Immature natural killer cell (primary cell): Measurements from ENCODE around the gene WDPCP. TPM values are rescaled to one million over a fixed set of nuclear protein-coding genes. Genes with fewer than 3 reads are reported as not detected.
"Not testable (repeated sequence)": the region's sequence is repeated elsewhere in the genome, so short reads cannot be mapped to it uniquely, and the experiment has no call there.

Experiments used
- DNase-seq, 3 donors: peaks; one replicate each; pipeline ENCODE4 v3.0.0; 2022; ENCODE audit warnings: mixed read lengths in 1 of 3
- H3K27ac Mint-ChIP-seq, 6 donors: one replicate each; pipeline ENCODE4 v1.8.0; 2020; ENCODE audit warnings: mixed read lengths in 6 of 6, mild to moderate bottlenecking in 5 of 6, inconsistent platforms in 4 of 6, moderate library complexity in 3 of 6
- H3K27me3 Mint-ChIP-seq, 3 donors: one replicate each; pipeline ENCODE4 v1.8.0; 2020 to 2021; ENCODE audit warnings: low read depth in 3 of 3, mild to moderate bottlenecking in 3 of 3, mixed read lengths in 3 of 3, moderate library complexity in 3 of 3, inconsistent platforms in 1 of 3
- H3K36me3 Mint-ChIP-seq, 3 donors: one replicate each; pipeline ENCODE4 v1.8.0; 2020; ENCODE audit warnings: mixed read lengths in 3 of 3, inconsistent platforms in 2 of 3, mild to moderate bottlenecking in 2 of 3
- H3K4me1 Mint-ChIP-seq, 2 donors: one replicate each; pipeline ENCODE4 v1.8.0; 2020; ENCODE audit warnings: inconsistent platforms in 2 of 2, mild to moderate bottlenecking in 2 of 2, mixed read lengths in 2 of 2, moderate library complexity in 1 of 2
- H3K4me3 Mint-ChIP-seq, 5 donors: one replicate each; pipeline ENCODE4 v1.8.0; 2020; ENCODE audit warnings: mild to moderate bottlenecking in 5 of 5, mixed read lengths in 5 of 5, inconsistent platforms in 3 of 5, moderate library complexity in 3 of 5
- H3K9me3 Mint-ChIP-seq, 6 donors: one replicate each; pipeline ENCODE4 v1.8.0; 2020; ENCODE audit warnings: mild to moderate bottlenecking in 6 of 6, mixed read lengths in 6 of 6, inconsistent platforms in 4 of 6, moderate library complexity in 3 of 6
- polyA plus RNA-seq, 3 donors: library from polyadenylated mRNA; unstranded; fragments of 300-500 nt; fragmentation: Illumina TruSeq; gene quantifications; one replicate each; pipeline ENCODE4 v1.2.3, GENCODE V29; 2021

The WDPCP gene
- polyA plus RNA-seq, 3 donors from 2014 or later = 4.3 to 7.7 (median 5.6) TPM

GRCh38 chr2:63503818-63504217 is 84.5 kb downstream of the WDPCP start:
- Mint-ChIP-seq H3K27ac (no peak overlapping the region), H3K4me1 (peaks cover 20 to 32% of the 10 kb centered on the region in 2 donors), H3K27me3 (peaks cover 0 to 4% (median 2%) of the 10 kb centered on the region in 3 donors), H3K9me3 (peaks cover 3 to 15% (median 7%) of the 10 kb centered on the region in 6 donors), H3K4me3 (no peak overlapping the region), H3K36me3 (peaks cover 0 to 6% (median under 1%) of the 10 kb centered on the region in 3 donors)
- no peak for DNase-seq

- Mint-ChIP-seq H3K36me3 (no peaks in the 10 kb centered on the region), H3K27ac (no peak overlapping the region), H3K27me3 (peaks cover 0 to 4% (median 2%) of the 10 kb centered on the region in 3 donors), H3K4me1 (peaks cover 17 to 33% of the 10 kb centered on the region in 2 donors), H3K4me3 (no peak overlapping the region), H3K9me3 (no peaks in the 10 kb centered on the region)
- DNase-seq = no peak
Observed at GRCh38 chr2:63500398-63500797, 87.9 kb downstream of the WDPCP start.

- Mint-ChIP-seq H3K36me3 (peaks cover 0 to 5% (median 4%) of the 10 kb centered on the region in 3 donors), H3K27me3 (no peaks in the 10 kb centered on the region), H3K4me1 (peaks cover 9 to 24% of the 10 kb centered on the region in 2 donors), H3K9me3 (no peaks in the 10 kb centered on the region), H3K27ac (no peak overlapping the region), H3K4me3 (no peak overlapping the region)
- no peak for DNase-seq
Observed at GRCh38 chr2:63497576-63497975, 90.7 kb downstream of the WDPCP start.

- peaks cover 0 to 13% (median 9%) of the 10 kb centered on the region in 3 donors for H3K36me3 Mint-ChIP-seq
- no peaks in the 10 kb centered on the region for H3K27me3 Mint-ChIP-seq
- H3K4me1 Mint-ChIP-seq = peaks cover 7 to 18% of the 10 kb centered on the region in 2 donors
- DNase-seq = no peak
- no peak overlapping the region for H3K27ac Mint-ChIP-seq
- no peaks in the 10 kb centered on the region for H3K9me3 Mint-ChIP-seq
- no peak overlapping the region for H3K4me3 Mint-ChIP-seq
Observed at GRCh38 chr2:63494968-63495367, 93.3 kb downstream of the WDPCP start.

- Mint-ChIP-seq H3K36me3 (peaks cover 0 to 13% (median 9%) of the 10 kb centered on the region in 3 donors), H3K9me3 (no peaks in the 10 kb centered on the region), H3K27ac (no peak overlapping the region), H3K4me1 (peaks cover 7 to 16% of the 10 kb centered on the region in 2 donors), H3K4me3 (no peak overlapping the region), H3K27me3 (no peaks in the 10 kb centered on the region)
- no peak for DNase-seq
Observed at GRCh38 chr2:63494100-63494499, 94.2 kb downstream of the WDPCP start.

GRCh38 chr2:63488118-63488713 is 100.1 kb downstream of the WDPCP start:
- Mint-ChIP-seq H3K9me3 (no peaks in the 10 kb centered on the region), H3K36me3 (peaks cover 3 to 14% (median 4%) of the 10 kb centered on the region in 3 donors), H3K27ac (no peak overlapping the region), H3K4me1 (no peaks in the 10 kb centered on the region), H3K4me3 (no peak overlapping the region), H3K27me3 (no peaks in the 10 kb centered on the region)
- peak in 1 of 3 donors; percentile 0 for DNase-seq

GRCh38 chr2:63486861-63487290 is 101.4 kb downstream of the WDPCP start:
- Mint-ChIP-seq H3K27ac (no peak overlapping the region), H3K36me3 (peaks cover 3 to 14% (median 4%) of the 10 kb centered on the region in 3 donors), H3K27me3 (no peaks in the 10 kb centered on the region), H3K4me1 (no peaks in the 10 kb centered on the region), H3K4me3 (no peak overlapping the region), H3K9me3 (no peaks in the 10 kb centered on the region)
- DNase-seq = no peak

GRCh38 chr2:63484901-63485300 is 103.4 kb downstream of the WDPCP start:
- no peaks in the 10 kb centered on the region for H3K9me3 Mint-ChIP-seq
- H3K4me3 Mint-ChIP-seq = no peak overlapping the region
- peaks cover 8 to 15% (median 9%) of the 10 kb centered on the region in 3 donors for H3K36me3 Mint-ChIP-seq
- H3K4me1 Mint-ChIP-seq = no peaks in the 10 kb centered on the region
- no peak for DNase-seq
- no peaks in the 10 kb centered on the region for H3K27me3 Mint-ChIP-seq
- H3K27ac Mint-ChIP-seq = no peak overlapping the region

GRCh38 chr2:63484481-63484880 is 103.8 kb downstream of the WDPCP start:
- H3K27me3 Mint-ChIP-seq = no peaks in the 10 kb centered on the region
- no peak for DNase-seq
- H3K36me3 Mint-ChIP-seq = peaks cover 8 to 15% (median 9%) of the 10 kb centered on the region in 3 donors
- no peak overlapping the region for H3K27ac Mint-ChIP-seq
- no peak overlapping the region for H3K4me3 Mint-ChIP-seq
- H3K9me3 Mint-ChIP-seq = no peaks in the 10 kb centered on the region
- H3K4me1 Mint-ChIP-seq = no peaks in the 10 kb centered on the region

GRCh38 chr2:63477686-63478085 is 110.6 kb downstream of the WDPCP start:
- no peak overlapping the region for H3K27ac Mint-ChIP-seq
- no peaks in the 10 kb centered on the region for H3K27me3 Mint-ChIP-seq
- DNase-seq = no peak
- peaks cover 13 to 20% (median 16%) of the 10 kb centered on the region in 3 donors for H3K36me3 Mint-ChIP-seq
- peaks cover 0 to 1% (median 0%) of the 10 kb centered on the region in 6 donors for H3K9me3 Mint-ChIP-seq
- H3K4me1 Mint-ChIP-seq = no peaks in the 10 kb centered on the region
- no peak overlapping the region for H3K4me3 Mint-ChIP-seq

GRCh38 chr2:63469313-63469712 is 119.0 kb downstream of the WDPCP start:
- H3K27ac Mint-ChIP-seq, H3K4me3 Mint-ChIP-seq, H3K9me3 Mint-ChIP-seq, H3K27me3 Mint-ChIP-seq, DNase-seq, H3K4me1 Mint-ChIP-seq: not testable (repeated sequence)
- H3K36me3 Mint-ChIP-seq = peaks cover 17 to 35% (median 31%) of the 10 kb centered on the region in 3 donors

- Mint-ChIP-seq H3K9me3 (peaks cover 0 to 2% (median under 1%) of the 10 kb centered on the region in 6 donors), H3K4me1 (no peaks in the 10 kb centered on the region), H3K36me3 (peaks cover 41 to 64% (median 55%) of the 10 kb centered on the region in 3 donors), H3K27ac (no peak overlapping the region), H3K27me3 (peaks cover 0 to 2% (median 0%) of the 10 kb centered on the region in 3 donors), H3K4me3 (no peak overlapping the region)
- DNase-seq = no peak
Observed at GRCh38 chr2:63465633-63466032, 122.6 kb downstream of the WDPCP start.

GRCh38 chr2:63463142-63463541 is 125.1 kb downstream of the WDPCP start:
- DNase-seq = no peak
- Mint-ChIP-seq H3K9me3 (peaks cover 0 to 5% (median 2%) of the 10 kb centered on the region in 6 donors), H3K4me3 (no peak overlapping the region), H3K4me1 (no peaks in the 10 kb centered on the region), H3K27ac (no peak overlapping the region), H3K36me3 (peaks cover 32 to 61% (median 60%) of the 10 kb centered on the region in 3 donors), H3K27me3 (no peaks in the 10 kb centered on the region)

- Mint-ChIP-seq H3K4me1 (peaks cover 17 to 18% of the 10 kb centered on the region in 2 donors), H3K4me3 (no peak overlapping the region), H3K27ac (no peak overlapping the region), H3K9me3 (peaks cover 0 to 6% (median 0%) of the 10 kb centered on the region in 6 donors), H3K27me3 (peaks cover 0 to 2% (median 0%) of the 10 kb centered on the region in 3 donors), H3K36me3 (peaks cover 4 to 20% (median 5%) of the 10 kb centered on the region in 3 donors)
- no peak for DNase-seq
Observed at GRCh38 chr2:63446658-63447057, 141.6 kb downstream of the WDPCP start.
